GM12878 (cell line): Measurements from ENCODE around the gene MSI2. TPM values are rescaled to one million over a fixed set of nuclear protein-coding genes. Genes with fewer than 3 reads are reported as not detected.

Source experiments
- ATAC-seq: fragments of 200-7000 bp; cut with Tn5 transposase; 3 replicates; pipeline ENCODE4 v1.9.1; 2020; ENCODE audit warnings: mild to moderate bottlenecking, moderate library complexity
- BruUV-seq: library from RNA; stranded (reverse); fragments of 400-500 nt; replicated peaks from 2 replicates; lab custom pipeline; 2021; lab: Mats Ljungman, UMichigan
- CTCF ChIA-PET: fragments of 300-600 bp; sonication (Branson Sonifier 250); formaldehyde crosslinking; extraction: SDS; loops from one replicate; lab custom pipeline; 2021; ENCODE audit warnings: inconsistent platforms; lab: Yijun Ruan, JAX
- POLR2A ChIA-PET: fragments of 350-600 bp; formaldehyde crosslinking; extraction: SDS; loops from one replicate; lab custom pipeline; 2021; ENCODE audit warnings: inconsistent platforms; lab: Charles Lee
- RAD21 ChIA-PET: fragments of 300-600 bp; sonication (Branson Sonifier 250); formaldehyde crosslinking; loops from one replicate; lab custom pipeline; 2023; ENCODE audit warnings: antibody characterized with exemption; ENCODE audit not compliant: unreplicated experiment; lab: Charles Lee
- SMC1A ChIA-PET: fragments of 300-600 bp; sonication (Branson Sonifier 250); formaldehyde crosslinking; loops from one replicate; lab custom pipeline; 2023; ENCODE audit not compliant: unreplicated experiment, uncharacterized antibody; lab: Charles Lee
- DNase-seq: peaks from one replicate; pipeline ENCODE4 v3.0.0-alpha.2; 2011; ENCODE audit warnings: low read depth, low spot score
- FAIRE-seq: peaks from 3 replicates; lab custom pipeline; 2011; peaks lifted over from hg19 to GRCh38; lab: Jason Lieb, UNC
- H2AFZ ChIP-seq: 2 replicates; pipeline ENCODE4 v1.6.0; 2011; ENCODE audit warnings: low read depth, low read length, control low read depth; ENCODE audit not compliant: control insufficient read depth
- H3K27ac ChIP-seq: 2 replicates; pipeline ENCODE4 v1.5.1; 2011; ENCODE audit warnings: control low read depth; ENCODE audit not compliant: control insufficient read depth, insufficient read depth
- H3K27me3 ChIP-seq, 2 experiments: replicated peaks in 1 of 2; 2 replicates each; pipeline versions ENCODE4 v1.6.0 to v1.6.1; 2011; ENCODE audit warnings: low read length in 1 of 2; ENCODE audit not compliant: control insufficient read depth in 2 of 2, insufficient read depth in 2 of 2
- H3K36me3 ChIP-seq, 2 experiments: 2 replicates each; pipeline ENCODE4 v1.5.1; 2011; ENCODE audit warnings: low read length in 1 of 2; ENCODE audit not compliant: control insufficient read depth in 2 of 2, insufficient read depth in 2 of 2
- H3K4me1 ChIP-seq: 2 replicates; pipeline ENCODE4 v1.6.1; 2011; ENCODE audit warnings: mild to moderate bottlenecking, low read length, moderate library complexity, mixed read lengths; ENCODE audit not compliant: control insufficient read depth, insufficient read depth
- H3K4me2 ChIP-seq: 2 replicates; pipeline ENCODE4 v1.6.0; 2011; ENCODE audit warnings: control low read depth; ENCODE audit not compliant: control insufficient read depth, insufficient read depth
- H3K4me3 ChIP-seq: fragments of 200-600 bp; sonication (generic); 2 replicates; pipeline ENCODE4 v1.5.1; 2016
- H3K79me2 ChIP-seq: 2 replicates; pipeline ENCODE4 v1.6.0; 2011; ENCODE audit warnings: low read length; ENCODE audit not compliant: control insufficient read depth, insufficient read depth
- H3K9ac ChIP-seq: 2 replicates; pipeline ENCODE4 v1.8.0; 2011; ENCODE audit warnings: low read length, control low read depth, mixed read lengths; ENCODE audit not compliant: control insufficient read depth, insufficient read depth
- H3K9me3 ChIP-seq: replicated peaks from 3 replicates; pipeline ENCODE4 v1.5.1; 2011; ENCODE audit warnings: mild to moderate bottlenecking, low read length; ENCODE audit not compliant: control insufficient read depth, insufficient read depth
- H4K20me1 ChIP-seq: 2 replicates; pipeline ENCODE4 v1.6.0; 2011; ENCODE audit not compliant: control insufficient read depth, insufficient read depth
- ATF2 ChIP-seq: IDR thresholded peaks from 2 replicates; pipeline ENCODE4 v1.6.1; 2012; ENCODE audit warnings: low read length, inconsistent platforms
- CHD2 ChIP-seq: IDR thresholded peaks from 2 replicates; pipeline ENCODE4 v1.6.1; 2011; ENCODE audit warnings: low read depth, low read length, improper control_type of control experiment, borderline replicate concordance
- MTA3 ChIP-seq: IDR thresholded peaks from 2 replicates; pipeline ENCODE4 v1.6.1; 2012; ENCODE audit warnings: low read length, inconsistent platforms, borderline replicate concordance
- ZBED1 ChIP-seq: IDR thresholded peaks from 2 replicates; pipeline ENCODE4 v1.6.1; 2016; ENCODE audit warnings: borderline replicate concordance
- ZBTB33 ChIP-seq: fragments of 450-650 bp; IDR thresholded peaks from 2 replicates; pipeline ENCODE4 v1.6.1; 2017; ENCODE audit warnings: mild to moderate bottlenecking
- WGBS: methylation state at CpG from one replicate; pipeline ENCODE4 v1.1.6; 2016; ENCODE audit warnings: low lambda C conversion rate; ENCODE audit not compliant: insufficient replicate concordance, insufficient coverage; ENCODE audit errors: missing lambda C conversion rate; 5-methylcytosine and 5-hydroxymethylcytosine counted together
- in situ Hi-C: fragments of 300-500 bp; cut with MboI; formaldehyde crosslinking; loops from 9 replicates; pipeline ENCODE4 v1.14.3; 2018; ENCODE audit warnings: mixed read lengths
- intact Hi-C: fragments of 100-400 bp; cut with micrococcal nuclease; formaldehyde crosslinking; loops from one replicate; pipeline ENCODE4 v1.14.2; 2022; ENCODE audit not compliant: unreplicated experiment
- polyA plus RNA-seq, 11 experiments: library from polyadenylated mRNA; depleted of rRNA in 4 of 11; unstranded in 6 of 11; stranded (reverse) in 5 of 11; fragments of >200 nt; fragmentation: Nextera tagmentation in 4 of 11; fragmentation: Illumina TruSeq in 1 of 11; extraction: Ambion mirVana in 4 of 11; extraction: Trizol in 1 of 11; gene quantifications; 1 replicate in 1 of 11; 2 replicates in 10 of 11; pipeline versions ENCODE4 v1.2.1 to v1.2.3, GENCODE V29; 2011 to 2016; ENCODE audit warnings: inconsistent platforms in 2 of 11, missing spikeins in 2 of 11, low read depth in 1 of 11
- total RNA-seq, 4 experiments: library from RNA; depleted of rRNA in 3 of 4; stranded (reverse); fragments of >200 nt in 3 of 4; fragmentation: Illumina TruSeq in 1 of 4; extraction: Trizol in 1 of 4; gene quantifications; 2 replicates each; pipeline versions ENCODE4 v1.2.1 to v1.2.3, GENCODE V29; 2013 to 2021

The MSI2 gene
- total and polyA plus RNA-seq, 10 of the 15 experiments (the other 5 are each of a cell fraction or from before 2014, with no cell fraction given) = 6.1 to 76.1 (median 42.0) TPM

GRCh38 chr17:57478478-57479250, 222.3 kb downstream of the MSI2 start:
- no peaks in the 10 kb centered on the region; the same call in none of the 2 replicates for H3K79me2 ChIP-seq
- FAIRE-seq (no peak), ATAC-seq (no peak), DNase-seq (no peak)
- in situ Hi-C loops (no loop called here), intact Hi-C loops (no loop called here)
- H3K36me3 ChIP-seq = peaks cover 0 to 3% of the 10 kb centered on the region in 2 experiments; a peak in 2 of 4 replicates
- H3K4me1 ChIP-seq = peaks cover 5% of the 10 kb centered on the region; the same call in 1 of the 2 replicates
- 90% methylated on average over 8 of the region's 8 CpGs for WGBS
- no peak overlapping the region for H3K9ac ChIP-seq
- H2AFZ ChIP-seq = no peak overlapping the region
- no peak overlapping the region for H3K27ac ChIP-seq
- ChIA-PET POLR2A (no interaction called here), RAD21 (no interaction called here), SMC1A (interaction anchor here (1.2 kb wide), 1 partner anchor 22 kb away, joined by 3 read pairs; no protein-coding TSS in a partner anchor), CTCF (interaction anchor here (1.3 kb wide), 1 partner anchor 9 kb away, joined by 4 read pairs; no protein-coding TSS in a partner anchor)
- no peak for TF ChIP-seq MTA3
- no peak for TF ChIP-seq CHD2
- no peak for TF ChIP-seq ATF2
- TF ChIP-seq ZBED1 = no peak
- TF ChIP-seq ZBTB33 = no peak
- BruUV-seq = no TSS peak
- no peak overlapping the region for H3K4me3 ChIP-seq
- H3K9me3 ChIP-seq = no peaks in the 10 kb centered on the region
- no peaks in the 10 kb centered on the region for H4K20me1 ChIP-seq
- H3K4me2 ChIP-seq = no peak overlapping the region
- no peaks in the 10 kb centered on the region for H3K27me3 ChIP-seq
